Memory B cell (primary cell): ENCODE data around the gene UCP3.

Experiments
- ATAC-seq: fragments of 150-1000 bp; cut with Tn5 transposase; 2 replicates; pipeline ENCODE4 v1.10.0; 2021; ENCODE audit warnings: low read depth, mild to moderate bottlenecking, moderate library complexity
- DNase-seq, 2 donors: peaks; one replicate each; pipeline ENCODE4 v3.0.0; 2022; ENCODE audit warnings: low spot score in 2 of 2
- H3K27ac Mint-ChIP-seq: one replicate; pipeline ENCODE4 v1.8.0; 2022; ENCODE audit warnings: mild to moderate bottlenecking, moderate library complexity, mixed read lengths
- H3K27me3 Mint-ChIP-seq: one replicate; pipeline ENCODE4 v1.8.0; 2022; ENCODE audit warnings: mixed read lengths
- H3K36me3 Mint-ChIP-seq: one replicate; pipeline ENCODE4 v1.8.0; 2022; ENCODE audit warnings: mild to moderate bottlenecking, mixed read lengths
- H3K4me1 Mint-ChIP-seq: one replicate; pipeline ENCODE4 v1.8.0; 2022; ENCODE audit warnings: mixed read lengths
- H3K4me3 Mint-ChIP-seq: one replicate; pipeline ENCODE4 v1.8.0; 2022; ENCODE audit warnings: mild to moderate bottlenecking, moderate library complexity, mixed read lengths
- H3K9me3 Mint-ChIP-seq: one replicate; pipeline ENCODE4 v1.8.0; 2022; ENCODE audit warnings: mixed read lengths

Gene UCP3

GRCh38 chr11:73956876-73957653 is 51.8 kb downstream of the UCP3 start:
- no peak overlapping the region for H3K4me3 Mint-ChIP-seq
- H3K27ac Mint-ChIP-seq = no peak overlapping the region
- no peaks in the 10 kb centered on the region for H3K9me3 Mint-ChIP-seq
- no peaks in the 10 kb centered on the region for H3K36me3 Mint-ChIP-seq
- no peaks in the 10 kb centered on the region for H3K4me1 Mint-ChIP-seq
- DNase-seq = no peak
- ATAC-seq = no peak
- H3K27me3 Mint-ChIP-seq = peaks cover 6% of the 10 kb centered on the region

DNA sequence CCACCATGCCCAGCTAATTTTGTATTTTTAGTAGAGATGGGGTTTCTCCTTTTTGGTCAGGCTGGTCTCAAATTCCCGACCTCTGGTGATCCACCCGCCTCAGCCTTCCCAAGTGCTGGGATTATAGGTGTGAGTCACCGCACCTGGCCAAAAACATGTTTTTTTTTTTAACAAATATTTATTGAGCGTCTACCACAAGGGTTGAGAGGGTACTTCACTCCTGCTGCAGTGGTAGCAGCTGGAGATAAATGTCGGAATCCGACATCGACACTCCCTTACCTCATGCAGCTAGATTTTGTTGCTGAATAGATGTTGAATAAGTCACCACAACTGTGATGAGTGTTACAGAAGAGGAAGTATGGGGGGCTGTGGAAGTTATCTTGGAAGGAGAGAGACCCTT is 57.1 kb downstream of the UCP3 start:
- no peak for DNase-seq
- H3K27ac Mint-ChIP-seq = no peak overlapping the region

GRCh38 chr11:73950869-73951710 is 57.8 kb downstream of the UCP3 start, which contains the start of gene DNAJB13:
Gene DNAJB13 (plus strand): TSS chr11:73951026. CDS start chr11:73951070, 44 bp downstream.
- DNase-seq (no peak), ATAC-seq (peak; percentile 99)
- Mint-ChIP-seq H3K4me3 (no peak within 1 kb of the TSS), H3K36me3 (no peaks in the 10 kb centered on the region), H3K27ac (no peak within 1 kb of the TSS), H3K9me3 (no peaks in the 10 kb centered on the region), H3K27me3 (peaks cover 1% of the 10 kb centered on the region), H3K4me1 (no peaks in the 10 kb centered on the region)

More for the DNA sequence above, 57.1 kb downstream of the UCP3 start:
- H3K4me1 Mint-ChIP-seq = no peaks in the 10 kb centered on the region
- no peak overlapping the region for H3K4me3 Mint-ChIP-seq
- H3K9me3 Mint-ChIP-seq = no peaks in the 10 kb centered on the region
- no peaks in the 10 kb centered on the region for H3K36me3 Mint-ChIP-seq
- peaks cover 5% of the 10 kb centered on the region for H3K27me3 Mint-ChIP-seq
- no peak for ATAC-seq
